Stimulated activated CD4-positive, alpha-beta T cell treated with anti-CD3 and anti-CD28 coated beads, Interleukin-15, amount 100 ng/mL, for 48 hours (primary cell): ENCODE results near the gene SYPL2.
A peak's percentile ranks its signal among the peaks of the same experiment; 100 is the strongest.
"Not testable (repeated sequence)": the region's sequence is repeated elsewhere in the genome, so short reads cannot be mapped to it uniquely, and the experiment has no call there.

Experiments
- DNase-seq, 2 donors: peaks; one replicate each; pipeline ENCODE4 v3.0.0-alpha.2; 2020; ENCODE audit warnings: low read depth in 2 of 2

Gene SYPL2

GRCh38 chr1:109472779-109473178 is 6.4 kb downstream of the SYPL2 start:
- DNase-seq = no peak

GRCh38 chr1:109473284-109474057 is 7.1 kb downstream of the SYPL2 start:
- not testable (repeated sequence) for DNase-seq

- no peak for DNase-seq
Observed at GRCh38 chr1:109474697-109475096, 8.4 kb downstream of the SYPL2 start.

GRCh38 chr1:109475261-109475660 is 8.9 kb downstream of the SYPL2 start:
- no peak for DNase-seq

GRCh38 chr1:109476825-109477224 is 10.5 kb downstream of the SYPL2 start:
- no peak for DNase-seq

GRCh38 chr1:109477821-109478220 is 11.5 kb downstream of the SYPL2 start:
- DNase-seq = no peak

- DNase-seq = no peak
Observed at GRCh38 chr1:109478806-109479205, 12.5 kb downstream of the SYPL2 start.

GRCh38 chr1:109479311-109479710 is 13.0 kb downstream of the SYPL2 start:
- no peak for DNase-seq

- DNase-seq = no peak
Observed at GRCh38 chr1:109479901-109480300, 13.6 kb downstream of the SYPL2 start.

- no peak for DNase-seq
Observed at GRCh38 chr1:109481646-109482045, 15.3 kb downstream of the SYPL2 start.

- no peak for DNase-seq
Observed at GRCh38 chr1:109482242-109482641, 15.9 kb downstream of the SYPL2 start.

GRCh38 chr1:109482791-109483671 is 16.7 kb downstream of the SYPL2 start:
- no peak for DNase-seq

- peak; percentile 88 to 90 for DNase-seq
Observed at GRCh38 chr1:109483672-109484518, 17.5 kb downstream of the SYPL2 start, which contains the start of gene ATXN7L2. Gene ATXN7L2 (plus strand): TSS chr1:109483905. CDS start chr1:109483954, 49 bp downstream.

- no peak for DNase-seq
Observed at GRCh38 chr1:109484519-109484975, 18.2 kb downstream of the SYPL2 start.

- no peak for DNase-seq
Observed at GRCh38 chr1:109485001-109485400, 18.7 kb downstream of the SYPL2 start.

- no peak for DNase-seq
Observed at GRCh38 chr1:109487261-109487660, 20.9 kb downstream of the SYPL2 start.

- no peak for DNase-seq
Observed at GRCh38 chr1:109488201-109488600, 21.9 kb downstream of the SYPL2 start.

- no peak for DNase-seq
Observed at GRCh38 chr1:109488696-109489095, 22.4 kb downstream of the SYPL2 start.

- DNase-seq = peak in 1 of 2 donors; percentile 61
Observed at GRCh38 chr1:109490029-109490933, 23.9 kb downstream of the SYPL2 start.

GRCh38 chr1:109490934-109491302 is 24.6 kb downstream of the SYPL2 start:
- DNase-seq = no peak

- DNase-seq = no peak
Observed at GRCh38 chr1:109491372-109491771, 25.0 kb downstream of the SYPL2 start.
